HTR-8/SVneo (cell line): ENCODE measurements around the gene LZTR1.
"Not testable (repeated sequence)": the region's sequence is repeated elsewhere in the genome, so short reads cannot be mapped to it uniquely, and the experiment has no call there.

Experiments used
- DNase-seq: peaks from one replicate; pipeline ENCODE4 v3.0.0; 2011; ENCODE audit warnings: low spot score, mixed read lengths; ENCODE audit not compliant: insufficient read length
- FAIRE-seq: peaks from 2 replicates; lab custom pipeline; 2011; peaks lifted over from hg19 to GRCh38; lab: Jason Lieb, UNC

Gene LZTR1

GRCh38 chr22:20965104-20965887 is 16.8 kb upstream of the LZTR1 start:
- DNase-seq = no peak
- no peak for FAIRE-seq

GRCh38 chr22:20965888-20966855 is 15.9 kb upstream of the LZTR1 start:
- DNase-seq (no peak), FAIRE-seq (no peak)

- FAIRE-seq = no peak
These were observed 15.0 kb upstream of the LZTR1 start, which contains the start of gene AIFM3 for GRCh38 chr22:20966883-20967696. Gene AIFM3 (plus strand): TSS chr22:20967255. CDS start chr22:20967945, 690 bp downstream.

GRCh38 chr22:20967697-20968211 is 14.3 kb upstream of the LZTR1 start:
- DNase-seq (no peak), FAIRE-seq (no peak)

More at GRCh38 chr22:20966883-20967696, 15.0 kb upstream of the LZTR1 start, which contains the start of gene AIFM3:
- no peak for DNase-seq

GRCh38 chr22:20968281-20968977 is 13.7 kb upstream of the LZTR1 start:
- FAIRE-seq (no peak), DNase-seq (no peak)

- FAIRE-seq (no peak), DNase-seq (no peak)
These were observed 11.0 kb upstream of the LZTR1 start for GRCh38 chr22:20970939-20971657.

- not testable (repeated sequence) for FAIRE-seq
- DNase-seq = peak; percentile 22
These were observed 9.9 kb upstream of the LZTR1 start for GRCh38 chr22:20972014-20972694.

GRCh38 chr22:20972933-20973577 is 9.0 kb upstream of the LZTR1 start:
- DNase-seq (no peak), FAIRE-seq (no peak)

- DNase-seq (no peak), FAIRE-seq (no peak)
These were observed 8.3 kb upstream of the LZTR1 start for GRCh38 chr22:20973634-20974286.

- no peak for FAIRE-seq
- no peak for DNase-seq
These were observed 7.7 kb upstream of the LZTR1 start for GRCh38 chr22:20974336-20974955.

- FAIRE-seq (no peak), DNase-seq (no peak)
These were observed 6.4 kb upstream of the LZTR1 start for GRCh38 chr22:20975541-20976290.

- DNase-seq (no peak), FAIRE-seq (no peak)
These were observed 5.7 kb upstream of the LZTR1 start for GRCh38 chr22:20976291-20976877.

- FAIRE-seq (no peak), DNase-seq (no peak)
These were observed 5.1 kb upstream of the LZTR1 start for GRCh38 chr22:20977019-20977418.

GRCh38 chr22:20977516-20978170 is 4.5 kb upstream of the LZTR1 start:
- DNase-seq (no peak), FAIRE-seq (no peak)

GRCh38 chr22:20978419-20978818 is 3.7 kb upstream of the LZTR1 start:
- DNase-seq (no peak), FAIRE-seq (no peak)
